Cardiac muscle cell (in vitro differentiated cells and primary cell): ENCODE results near the gene LRRC30. TPM values are rescaled to one million over a fixed set of nuclear protein-coding genes. Genes with fewer than 3 reads are reported as not detected.

Experiments
- DNase-seq, 2 donors: peaks; one replicate each; pipeline versions ENCODE4 v3.0.0 to v3.0.0-alpha.2; 2010 to 2017; ENCODE audit warnings: low read depth in 1 of 2, low spot score in 1 of 2
- H3K27ac ChIP-seq: fragments of 200-600 bp; sonication (generic); 2 replicates; pipeline ENCODE4 v1.5.1; 2016
- H3K27me3 ChIP-seq: fragments of 200-600 bp; sonication (generic); 2 replicates; pipeline ENCODE4 v1.6.0; 2016; ENCODE audit warnings: control low read depth
- H3K36me3 ChIP-seq: fragments of 200-600 bp; sonication (generic); 2 replicates; pipeline ENCODE4 v1.5.1; 2016; ENCODE audit warnings: control low read depth
- H3K4me1 ChIP-seq: fragments of 200-600 bp; sonication (generic); 2 replicates; pipeline ENCODE4 v1.8.1; 2017; ENCODE audit warnings: low read depth, mild to moderate bottlenecking, mixed run types
- H3K4me3 ChIP-seq: fragments of 200-600 bp; sonication (generic); 2 replicates; pipeline ENCODE4 v1.5.1; 2016; ENCODE audit warnings: mild to moderate bottlenecking
- H3K9me3 ChIP-seq: fragments of 200-600 bp; sonication (generic); 2 replicates; pipeline ENCODE4 v1.5.1; 2017; ENCODE audit warnings: low read depth, mild to moderate bottlenecking, control low read depth
- polyA plus RNA-seq: library from polyadenylated mRNA; unstranded; fragments of >200 nt; fragmentation: Nextera tagmentation; extraction: Ambion mirVana; gene quantifications from 2 replicates; pipeline ENCODE4 v1.2.1, GENCODE V29; 2016
- total RNA-seq: library from RNA; depleted of rRNA; stranded (reverse); fragments of >200 nt; gene quantifications from 2 replicates; pipeline ENCODE4 v1.2.3, GENCODE V29; 2016
- TF ChIP-seq, protein P1 (sequence below): IDR thresholded peaks from 2 replicates; pipeline ENCODE4 v1.5.1; 2012; ENCODE audit warnings: low read depth, mild to moderate bottlenecking, low read length

Gene LRRC30
- total and polyA plus RNA-seq, 2 experiments from 2014 or later: not detected

DNA sequence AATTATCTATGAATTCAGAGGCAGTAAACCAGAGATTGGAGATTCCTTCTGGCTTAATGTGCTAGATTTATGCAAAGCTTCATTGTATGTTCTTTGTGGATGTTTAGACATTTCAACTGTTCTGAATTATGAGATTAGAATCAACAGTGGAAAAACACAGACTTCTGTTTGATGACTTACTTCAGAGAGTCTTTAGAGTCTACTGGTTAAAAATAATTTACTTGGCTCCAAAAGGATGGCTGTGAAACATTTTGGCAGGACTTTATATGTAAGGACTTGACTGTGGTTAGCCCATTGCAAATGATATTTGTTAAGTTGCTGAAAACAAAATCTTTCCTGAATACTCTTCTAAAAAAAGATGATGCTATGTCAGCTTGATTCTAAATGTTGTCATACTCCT lies 25.5 kb upstream of the LRRC30 start:
- TF ChIP-seq, protein P1, sequence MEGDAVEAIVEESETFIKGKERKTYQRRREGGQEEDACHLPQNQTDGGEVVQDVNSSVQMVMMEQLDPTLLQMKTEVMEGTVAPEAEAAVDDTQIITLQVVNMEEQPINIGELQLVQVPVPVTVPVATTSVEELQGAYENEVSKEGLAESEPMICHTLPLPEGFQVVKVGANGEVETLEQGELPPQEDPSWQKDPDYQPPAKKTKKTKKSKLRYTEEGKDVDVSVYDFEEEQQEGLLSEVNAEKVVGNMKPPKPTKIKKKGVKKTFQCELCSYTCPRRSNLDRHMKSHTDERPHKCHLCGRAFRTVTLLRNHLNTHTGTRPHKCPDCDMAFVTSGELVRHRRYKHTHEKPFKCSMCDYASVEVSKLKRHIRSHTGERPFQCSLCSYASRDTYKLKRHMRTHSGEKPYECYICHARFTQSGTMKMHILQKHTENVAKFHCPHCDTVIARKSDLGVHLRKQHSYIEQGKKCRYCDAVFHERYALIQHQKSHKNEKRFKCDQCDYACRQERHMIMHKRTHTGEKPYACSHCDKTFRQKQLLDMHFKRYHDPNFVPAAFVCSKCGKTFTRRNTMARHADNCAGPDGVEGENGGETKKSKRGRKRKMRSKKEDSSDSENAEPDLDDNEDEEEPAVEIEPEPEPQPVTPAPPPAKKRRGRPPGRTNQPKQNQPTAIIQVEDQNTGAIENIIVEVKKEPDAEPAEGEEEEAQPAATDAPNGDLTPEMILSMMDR: no peak
- peak in 1 of 2 donors; percentile 59 for DNase-seq
- no peaks in the 10 kb centered on the region for H3K9me3 ChIP-seq

DNA sequence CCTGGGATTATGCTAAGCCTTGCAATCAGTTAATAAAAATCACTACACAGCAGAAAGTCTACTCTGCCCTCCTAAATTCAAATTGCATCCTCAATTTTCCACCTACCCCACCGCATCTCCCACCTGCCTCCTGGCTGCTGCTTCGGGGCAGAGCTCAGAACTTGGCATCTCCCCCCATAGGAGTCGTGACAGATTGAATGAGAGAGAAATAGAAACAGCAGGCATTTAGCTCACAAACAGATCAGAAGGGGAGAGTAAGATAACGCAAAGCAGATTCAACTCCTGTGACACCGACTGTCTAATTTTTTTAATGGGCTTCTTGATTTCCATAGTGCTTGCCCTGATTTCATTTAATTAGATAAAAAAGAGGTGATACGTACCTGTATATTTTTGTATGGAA lies 24.7 kb upstream of the LRRC30 start:
- Histone ChIP-seq H3K36me3 (no peaks in the 10 kb centered on the region), H3K4me1 (peaks cover 17% of the 10 kb centered on the region), H3K27me3 (no peaks in the 10 kb centered on the region), H3K9me3 (no peaks in the 10 kb centered on the region), H3K4me3 (no peak overlapping the region), H3K27ac (no peak overlapping the region)
- TF ChIP-seq, protein P1: no peak
- no peak for DNase-seq

More for the DNA sequence above, 25.5 kb upstream of the LRRC30 start:
- H3K4me3 ChIP-seq: no peak overlapping the region
- no peak overlapping the region for H3K27ac ChIP-seq
- H3K4me1 ChIP-seq: peaks cover 19% of the 10 kb centered on the region
- H3K27me3 ChIP-seq: no peaks in the 10 kb centered on the region
- no peaks in the 10 kb centered on the region for H3K36me3 ChIP-seq

DNA sequence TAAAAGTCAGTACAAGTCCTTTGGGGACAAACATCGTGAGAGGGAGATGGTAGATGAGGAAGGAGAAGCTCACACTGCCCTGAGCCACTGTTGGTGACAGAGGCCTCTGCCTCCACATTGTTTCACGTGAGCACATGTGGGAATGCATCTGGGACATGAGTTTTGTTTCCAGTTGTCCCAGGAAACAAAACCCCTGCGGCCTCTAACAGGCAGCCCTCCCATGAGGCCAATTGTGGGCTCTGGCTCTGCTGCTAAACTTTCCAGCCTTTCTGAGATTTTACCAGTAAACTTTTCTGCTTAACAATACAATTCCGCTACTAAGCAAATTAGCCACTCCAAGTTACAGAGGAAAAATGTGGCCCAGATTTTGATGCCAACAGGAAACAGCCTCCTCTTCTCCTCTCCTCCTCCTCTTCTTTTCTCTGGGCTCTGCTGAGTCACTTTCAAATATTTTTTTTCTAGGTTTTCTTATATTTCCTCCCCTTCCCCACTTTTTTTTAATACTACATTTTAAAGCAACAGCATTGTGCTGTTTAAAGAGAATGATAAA lies 23.4 kb upstream of the LRRC30 start:
- TF ChIP-seq, protein P1: no peak
- Histone ChIP-seq H3K27ac (no peak overlapping the region), H3K36me3 (no peaks in the 10 kb centered on the region), H3K4me3 (no peak overlapping the region), H3K4me1 (peaks cover 7% of the 10 kb centered on the region), H3K27me3 (no peaks in the 10 kb centered on the region), H3K9me3 (no peaks in the 10 kb centered on the region)
- DNase-seq: peak in 1 of 2 donors; percentile 48

DNA sequence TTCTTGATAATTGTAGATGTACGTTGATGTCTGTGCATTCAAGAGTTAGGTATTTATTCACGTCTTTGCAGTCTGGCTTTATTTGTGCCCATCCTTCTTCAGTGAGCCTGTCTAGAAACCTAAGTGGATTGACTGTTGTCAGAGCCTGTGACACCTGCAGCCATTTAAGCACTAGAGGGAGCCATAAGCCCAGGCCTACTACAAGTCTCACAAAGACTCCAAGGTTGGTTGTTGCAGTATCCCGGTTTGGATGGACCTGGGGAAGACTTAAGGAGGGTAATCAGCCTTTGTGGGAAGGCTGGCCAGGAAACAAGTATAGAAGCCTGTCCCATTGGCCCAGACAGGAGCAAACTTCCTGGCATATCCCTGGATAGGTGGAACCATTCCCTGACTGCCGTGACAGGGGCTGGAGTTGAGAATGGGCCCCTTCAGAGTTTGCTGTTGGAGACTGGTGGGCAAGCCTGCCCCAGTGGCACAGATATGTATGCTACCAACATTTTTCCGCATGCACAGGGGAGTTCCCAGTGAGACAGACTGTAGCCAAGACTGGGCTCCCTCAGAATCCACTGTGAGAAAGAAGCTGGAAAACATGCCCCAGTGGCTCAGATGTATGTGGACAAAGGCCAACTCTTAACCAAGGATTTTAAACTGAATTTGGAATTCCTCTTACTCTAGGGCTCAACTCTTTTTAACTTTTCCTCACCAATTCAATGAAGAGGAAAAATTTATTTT lies 9.3 kb upstream of the LRRC30 start:
- Histone ChIP-seq H3K9me3 (no peaks in the 10 kb centered on the region), H3K36me3 (no peaks in the 10 kb centered on the region), H3K27me3 (no peaks in the 10 kb centered on the region), H3K4me1 (peaks cover 3% of the 10 kb centered on the region), H3K4me3 (no peak overlapping the region), H3K27ac (no peak overlapping the region)
- TF ChIP-seq, protein P1: peak; percentile 95
- DNase-seq: peak; percentile 86 to 87

DNA sequence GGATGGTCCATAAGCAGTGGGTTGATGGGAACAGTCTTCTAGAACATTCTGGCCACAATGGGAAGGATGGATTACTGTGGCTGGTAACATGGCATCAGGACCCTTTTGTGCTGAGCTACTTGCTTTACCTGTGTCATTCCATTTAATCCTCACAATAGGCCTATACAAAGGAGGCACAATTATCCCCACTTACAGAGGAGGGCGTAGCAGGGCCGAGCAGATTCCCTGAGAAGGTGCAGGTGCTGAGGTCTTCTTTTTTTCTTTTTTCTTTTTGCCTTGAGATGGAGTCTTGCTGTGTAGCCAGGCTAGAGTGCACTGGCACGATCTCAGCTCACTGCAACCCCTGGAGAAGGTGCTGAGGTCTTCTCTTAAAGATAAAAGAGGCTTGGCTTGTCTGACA lies 6.7 kb upstream of the LRRC30 start:
- Histone ChIP-seq H3K27me3 (no peaks in the 10 kb centered on the region), H3K4me3 (no peak overlapping the region), H3K9me3 (no peaks in the 10 kb centered on the region), H3K36me3 (no peaks in the 10 kb centered on the region), H3K27ac (no peak overlapping the region), H3K4me1 (peaks cover 13% of the 10 kb centered on the region)
- TF ChIP-seq, protein P1: no peak
- DNase-seq: no peak
